Measurements from ENCODE around the gene WNT1. TPM values are rescaled to one million over a fixed set of nuclear protein-coding genes. Genes with fewer than 3 reads are reported as not detected.

Gene WNT1
- total and polyA plus RNA-seq, 9 of the 15 experiments (the other 6 are each of a cell fraction or from before 2014, with no cell fraction given) = not detected

DNA sequence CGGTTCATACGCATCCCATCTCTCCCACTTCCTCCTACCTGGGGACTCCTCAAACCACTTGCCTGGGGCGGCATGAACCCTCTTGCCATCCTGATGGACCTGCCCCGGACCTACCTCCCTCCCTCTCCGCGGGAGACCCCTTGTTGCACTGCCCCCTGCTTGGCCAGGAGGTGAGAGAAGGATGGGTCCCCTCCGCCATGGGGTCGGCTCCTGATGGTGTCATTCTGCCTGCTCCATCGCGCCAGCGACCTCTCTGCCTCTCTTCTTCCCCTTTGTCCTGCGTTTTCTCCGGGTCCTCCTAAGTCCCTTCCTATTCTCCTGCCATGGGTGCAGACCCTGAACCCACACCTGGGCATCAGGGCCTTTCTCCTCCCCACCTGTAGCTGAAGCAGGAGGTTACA lies 3.6 kb downstream of the WNT1 start (continued):
- TF ChIP-seq ZNF644 (tag; IDR thresholded peaks at IDR 0.05; ENCODE audit: low read depth) (no peak), NFIX (CRISPR knock-in tag; IDR thresholded peaks at IDR 0.05; ENCODE audit: low read depth) (no peak), SAFB2 (IDR thresholded peaks at IDR 0.05; ENCODE audit: borderline replicate concordance, low read depth, low read length, severe bottlenecking) (no peak)

DNA sequence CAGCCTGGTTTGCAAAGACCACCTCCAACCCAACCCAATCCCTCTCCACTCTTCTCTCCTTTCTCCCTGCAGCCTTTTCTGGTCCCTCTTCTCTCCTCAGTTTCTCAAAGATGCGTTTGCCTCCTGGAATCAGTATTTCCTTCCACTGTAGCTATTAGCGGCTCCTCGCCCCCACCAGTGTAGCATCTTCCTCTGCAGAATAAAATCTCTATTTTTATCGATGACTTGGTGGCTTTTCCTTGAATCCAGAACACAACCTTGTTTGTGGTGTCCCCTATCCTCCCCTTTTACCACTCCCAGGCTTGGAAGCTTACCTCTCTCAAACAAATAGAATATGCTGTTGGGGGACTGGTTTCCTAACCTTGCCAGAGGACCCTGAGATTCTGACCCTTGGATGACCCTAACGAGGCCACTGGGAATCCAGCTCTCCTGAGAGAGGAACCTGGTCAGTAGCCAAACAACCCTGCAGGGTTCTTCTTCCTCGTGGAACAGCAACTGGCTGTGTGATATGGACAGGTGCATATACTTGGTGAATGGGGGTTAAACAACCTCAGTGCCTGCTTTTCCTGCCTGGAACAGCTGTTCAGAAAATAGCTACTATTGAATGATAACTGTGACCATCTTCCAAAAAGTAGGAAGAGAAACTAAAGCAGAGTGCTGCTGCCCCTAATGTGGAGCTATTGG lies 4.4 kb downstream of the WNT1 start:
- POLR2A ChIA-PET = interaction anchor here (0.7 to 1.0 kb wide), 3 partner anchors 18 to 64 kb away, joined by 3 to 4 read pairs (median 3); no protein-coding TSS in a partner anchor

More for the DNA sequence above, 4.4 kb downstream of the WNT1 start:
- Histone ChIP-seq H3K4me2 (ENCODE audit: insufficient read depth, low read length) (no peak overlapping the region), H3K79me2 (ENCODE audit: control insufficient read depth, insufficient read depth, low read length) (no peaks in the 10 kb centered on the region), H3K4me1 (replicated peaks in 1 of 2; ENCODE audit: control insufficient read depth in 2 of 2, insufficient read depth in 2 of 2, low read length in 2 of 2) (peaks cover 2 to 45% of the 10 kb centered on the region in 2 experiments; a peak in 3 of 5 replicates), H3K27me3 (ENCODE audit: control insufficient read depth in 2 of 2, insufficient read depth in 2 of 2, low read length in 2 of 2) (peaks cover 46 to 83% of the 10 kb centered on the region in 2 experiments; a peak in 4 of 5 replicates), H3K9me1 (ENCODE audit: control insufficient read depth, insufficient read depth, low read length) (peaks cover 3% of the 10 kb centered on the region), H3K9me3 (replicated peaks; ENCODE audit: control insufficient read depth, insufficient read depth, low read depth, low read length) (no peaks in the 10 kb centered on the region), H4K20me1 (replicated peaks; ENCODE audit: control insufficient read depth, insufficient read depth, low read length) (no peaks in the 10 kb centered on the region; the same call in none of the 2 replicates), H3K27ac (ENCODE audit: extremely low read depth, low read depth, low read length) (no peak overlapping the region), H3K9ac (ENCODE audit: insufficient read depth in 1 of 2, low read depth in 2 of 2, low read length in 2 of 2) (no peak overlapping the region), H3K4me3 (no peak overlapping the region), H2AFZ (ENCODE audit: low read depth, low read length) (no peak overlapping the region), H3K36me3 (ENCODE audit: control insufficient read depth, insufficient read depth, low read length) (no peaks in the 10 kb centered on the region)
- WGBS (ENCODE audit: insufficient coverage, low coverage, missing lambda C conversion rate) = 0% methylated on average over 6 of the region's 6 CpGs
- in situ Hi-C loops (cut with MboI) = no loop called here
- DNase-seq (ENCODE audit: extremely low read depth in 1 of 4, low spot score in 3 of 4) = no peak
- TF ChIP-seq CC2D1A (IDR thresholded peaks at IDR 0.05) (no peak), DACH1 (IDR thresholded peaks at IDR 0.05; ENCODE audit: partially characterized antibody) (no peak), HDAC2 (IDR thresholded peaks at IDR 0.05) (no peak), POLR2G (IDR thresholded peaks at IDR 0.05; ENCODE audit: low read depth, low read length) (no peak)
- BruUV-seq (replicated peaks) = no TSS peak
- ATAC-seq = no peak
- intact Hi-C loops (cut with micrococcal nuclease) = loop anchor here (10.0 kb wide), 1 partner anchor 228 kb away; no protein-coding TSS in a partner anchor
- FAIRE-seq = no peak
- CTCF ChIA-PET (ENCODE audit: low intra/inter-chr PET ratio) = no interaction called here

Measured in K562 (cell line).